ENCODE results near the gene TRHDE.

The TRHDE gene

GRCh38 chr12:72323881-72324280, 51.7 kb downstream of the TRHDE start:
- DNase-seq (ENCODE audit: low read depth): peak; percentile 35

- DNase-seq (ENCODE audit: low read depth): no peak
Measured at GRCh38 chr12:72330301-72330700, 58.1 kb downstream of the TRHDE start.

- DNase-seq (ENCODE audit: low read depth): no peak
Measured at GRCh38 chr12:72330784-72331183, 58.6 kb downstream of the TRHDE start.

- DNase-seq (ENCODE audit: low read depth): no peak
Measured at GRCh38 chr12:72337382-72337781, 65.2 kb downstream of the TRHDE start.

- DNase-seq (ENCODE audit: low read depth): no peak
Measured at GRCh38 chr12:72337946-72338345, 65.8 kb downstream of the TRHDE start.

- DNase-seq (ENCODE audit: low read depth): no peak
Measured at GRCh38 chr12:72338437-72338836, 66.3 kb downstream of the TRHDE start.

- DNase-seq (ENCODE audit: low read depth): peak; percentile 66
Measured at GRCh38 chr12:72346363-72346944, 74.3 kb downstream of the TRHDE start.

- no peak for DNase-seq (ENCODE audit: low read depth)
Measured at GRCh38 chr12:72349491-72349890, 77.3 kb downstream of the TRHDE start.

GRCh38 chr12:72359416-72359815, 87.2 kb downstream of the TRHDE start:
- no peak for DNase-seq (ENCODE audit: low read depth)

GRCh38 chr12:72365151-72365550, 93.0 kb downstream of the TRHDE start:
- DNase-seq (ENCODE audit: low read depth): no peak

GRCh38 chr12:72366255-72366654, 94.1 kb downstream of the TRHDE start:
- DNase-seq (ENCODE audit: low read depth): no peak

- no peak for DNase-seq (ENCODE audit: low read depth)
Measured at GRCh38 chr12:72368298-72368697, 96.1 kb downstream of the TRHDE start.

- DNase-seq (ENCODE audit: low read depth): no peak
Measured at GRCh38 chr12:72368719-72369422, 96.7 kb downstream of the TRHDE start.

- DNase-seq (ENCODE audit: low read depth): no peak
Measured at GRCh38 chr12:72369423-72369959, 97.3 kb downstream of the TRHDE start.

GRCh38 chr12:72380441-72380840, 108.3 kb downstream of the TRHDE start:
- DNase-seq (ENCODE audit: low read depth): no peak

- no peak for DNase-seq (ENCODE audit: low read depth)
Measured at GRCh38 chr12:72388322-72388721, 116.2 kb downstream of the TRHDE start.

GRCh38 chr12:72390146-72390545, 118.0 kb downstream of the TRHDE start:
- peak; percentile 6 for DNase-seq (ENCODE audit: low read depth)

- no peak for DNase-seq (ENCODE audit: low read depth)
Measured at GRCh38 chr12:72406111-72406510, 133.9 kb downstream of the TRHDE start.

GRCh38 chr12:72432037-72432604, 160.0 kb downstream of the TRHDE start:
- no peak for DNase-seq (ENCODE audit: low read depth)

GRCh38 chr12:72433298-72433697, 161.1 kb downstream of the TRHDE start:
- DNase-seq (ENCODE audit: low read depth): no peak

- no peak for DNase-seq (ENCODE audit: low read depth)
Measured at GRCh38 chr12:72434999-72435398, 162.8 kb downstream of the TRHDE start.

- no peak for DNase-seq (ENCODE audit: low read depth)
Measured at GRCh38 chr12:72442217-72442616, 170.0 kb downstream of the TRHDE start.

GRCh38 chr12:72444125-72444524, 172.0 kb downstream of the TRHDE start:
- no peak for DNase-seq (ENCODE audit: low read depth)

Data from GM04504 (cell line).